HEK293T (cell line): Measurements from ENCODE around the gene SRP68.

ENCODE experiments used
- CTCF ChIA-PET: fragments of 350-600 bp; formaldehyde crosslinking; extraction: SDS; loops from one replicate; lab custom pipeline; 2021; ENCODE audit warnings: antibody characterized with exemption, inconsistent platforms; lab: Yijun Ruan, JAX
- POLR2A ChIA-PET: fragments of 350-600 bp; formaldehyde crosslinking; extraction: SDS; loops from one replicate; lab custom pipeline; 2020; ENCODE audit warnings: antibody characterized with exemption, inconsistent platforms; lab: Yijun Ruan, JAX
- DNase-seq: peaks from one replicate; pipeline ENCODE4 v3.0.0; 2012; ENCODE audit warnings: mixed read lengths; ENCODE audit errors: extremely low spot score
- ARNT ChIP-seq: fragments of 450-650 bp; IDR thresholded peaks from 2 replicates; pipeline ENCODE4 v1.6.1; 2017; ENCODE audit warnings: mild to moderate bottlenecking
- BHLHE40 ChIP-seq: fragments of 450-650 bp; IDR thresholded peaks from 2 replicates; pipeline ENCODE4 v1.6.1; 2016; ENCODE audit warnings: mild to moderate bottlenecking, moderate library complexity, borderline replicate concordance
- CTBP1 ChIP-seq: fragments of 450-650 bp; IDR thresholded peaks from 2 replicates; pipeline ENCODE4 v1.6.1; 2016; ENCODE audit warnings: borderline replicate concordance
- ELF4 ChIP-seq: fragments of 450-650 bp; IDR thresholded peaks from 2 replicates; pipeline ENCODE4 v1.6.1; 2017; ENCODE audit warnings: antibody characterized with exemption
- FOXA1 ChIP-seq: fragments of 450-650 bp; IDR thresholded peaks from 2 replicates; pipeline ENCODE4 v1.6.1; 2016; ENCODE audit warnings: mild to moderate bottlenecking
- FOXK2 ChIP-seq: fragments of 450-650 bp; IDR thresholded peaks from 2 replicates; pipeline ENCODE4 v1.6.1; 2016; ENCODE audit warnings: mild to moderate bottlenecking
- FOXM1 ChIP-seq: fragments of 450-650 bp; IDR thresholded peaks from 2 replicates; pipeline ENCODE4 v1.6.1; 2017; ENCODE audit warnings: mild to moderate bottlenecking, borderline replicate concordance
- HDGF ChIP-seq: fragments of 450-650 bp; IDR thresholded peaks from 2 replicates; pipeline ENCODE4 v1.6.1; 2017; ENCODE audit warnings: antibody characterized with exemption, borderline replicate concordance
- L3MBTL2 ChIP-seq: fragments of 450-650 bp; conservative IDR thresholded peaks from 2 replicates; pipeline ENCODE4 v1.6.1; 2016; ENCODE audit warnings: mild to moderate bottlenecking
- LEF1 ChIP-seq: fragments of 450-650 bp; IDR thresholded peaks from 2 replicates; pipeline ENCODE4 v1.6.1; 2017; ENCODE audit warnings: mild to moderate bottlenecking, borderline replicate concordance
- NFRKB ChIP-seq: fragments of 450-650 bp; IDR thresholded peaks from 2 replicates; pipeline ENCODE4 v1.6.1; 2016; ENCODE audit warnings: mild to moderate bottlenecking, moderate library complexity
- SP1 ChIP-seq: fragments of 450-650 bp; IDR thresholded peaks from 2 replicates; pipeline ENCODE4 v1.6.1; 2017
- SUZ12 ChIP-seq: fragments of 450-650 bp; IDR thresholded peaks from 2 replicates; pipeline ENCODE4 v1.6.1; 2016; ENCODE audit warnings: mild to moderate bottlenecking
- TARDBP ChIP-seq: fragments of 450-650 bp; IDR thresholded peaks from 2 replicates; pipeline ENCODE4 v1.6.1; 2016
- ZNF384 ChIP-seq: fragments of 450-650 bp; IDR thresholded peaks from 2 replicates; pipeline ENCODE4 v1.6.1; 2016
- TF ChIP-seq, protein P1 (sequence below): fragments of 450-650 bp; IDR thresholded peaks from 2 replicates; pipeline ENCODE4 v1.6.1; 2016

Gene SRP68

DNA sequence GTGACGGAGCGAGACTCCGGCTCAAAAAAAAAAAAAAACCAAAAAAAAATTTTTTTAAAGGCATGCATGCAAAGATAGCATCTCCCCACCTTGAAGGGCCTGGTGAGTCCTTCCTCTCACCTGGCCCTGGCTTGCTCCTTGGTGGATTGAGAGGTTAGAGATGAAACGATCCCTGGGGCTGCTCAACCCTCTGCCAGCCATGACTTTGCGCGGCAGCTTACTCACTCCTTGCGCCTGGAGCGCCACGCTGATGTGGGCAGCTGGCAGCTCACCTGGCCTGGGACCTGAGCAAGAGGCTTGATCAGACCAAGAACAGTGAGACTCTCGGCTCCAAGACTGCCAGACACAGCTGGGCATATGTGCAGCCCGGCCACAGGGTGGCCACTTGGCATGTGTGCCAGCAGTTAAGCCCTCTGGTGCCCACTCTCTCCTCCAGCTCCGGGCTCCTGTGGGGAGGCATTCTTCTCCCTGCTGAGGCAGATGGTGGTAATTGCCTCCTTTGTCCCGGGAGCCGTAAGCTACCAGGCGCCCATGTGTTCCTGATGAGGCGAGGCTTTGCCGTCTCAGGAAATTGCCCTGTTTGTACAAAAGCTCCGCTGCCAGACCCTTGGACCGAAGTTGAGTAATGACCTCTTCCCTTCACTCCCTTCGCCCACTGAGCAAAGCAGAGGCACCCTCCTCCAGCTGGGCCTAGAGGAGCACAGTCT is 40.1 kb downstream of the SRP68 start:
- TF ChIP-seq FOXM1 (no peak), NFRKB (no peak), ZNF384 (no peak), CTBP1 (no peak), SUZ12 (no peak), HDGF (no peak), FOXA1 (no peak), FOXK2 (no peak), SP1 (no peak), L3MBTL2 (no peak), LEF1 (no peak), TARDBP (no peak), ARNT (no peak), BHLHE40 (no peak)
- TF ChIP-seq, protein P1, sequence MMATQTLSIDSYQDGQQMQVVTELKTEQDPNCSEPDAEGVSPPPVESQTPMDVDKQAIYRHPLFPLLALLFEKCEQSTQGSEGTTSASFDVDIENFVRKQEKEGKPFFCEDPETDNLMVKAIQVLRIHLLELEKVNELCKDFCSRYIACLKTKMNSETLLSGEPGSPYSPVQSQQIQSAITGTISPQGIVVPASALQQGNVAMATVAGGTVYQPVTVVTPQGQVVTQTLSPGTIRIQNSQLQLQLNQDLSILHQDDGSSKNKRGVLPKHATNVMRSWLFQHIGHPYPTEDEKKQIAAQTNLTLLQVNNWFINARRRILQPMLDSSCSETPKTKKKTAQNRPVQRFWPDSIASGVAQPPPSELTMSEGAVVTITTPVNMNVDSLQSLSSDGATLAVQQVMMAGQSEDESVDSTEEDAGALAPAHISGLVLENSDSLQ = no peak
- ChIA-PET POLR2A (no interaction called here), CTCF (interaction anchor here (0.8 kb wide), 1 partner anchor 12 kb away, joined by 4 read pairs; no protein-coding TSS in a partner anchor)
- no peak for DNase-seq

DNA sequence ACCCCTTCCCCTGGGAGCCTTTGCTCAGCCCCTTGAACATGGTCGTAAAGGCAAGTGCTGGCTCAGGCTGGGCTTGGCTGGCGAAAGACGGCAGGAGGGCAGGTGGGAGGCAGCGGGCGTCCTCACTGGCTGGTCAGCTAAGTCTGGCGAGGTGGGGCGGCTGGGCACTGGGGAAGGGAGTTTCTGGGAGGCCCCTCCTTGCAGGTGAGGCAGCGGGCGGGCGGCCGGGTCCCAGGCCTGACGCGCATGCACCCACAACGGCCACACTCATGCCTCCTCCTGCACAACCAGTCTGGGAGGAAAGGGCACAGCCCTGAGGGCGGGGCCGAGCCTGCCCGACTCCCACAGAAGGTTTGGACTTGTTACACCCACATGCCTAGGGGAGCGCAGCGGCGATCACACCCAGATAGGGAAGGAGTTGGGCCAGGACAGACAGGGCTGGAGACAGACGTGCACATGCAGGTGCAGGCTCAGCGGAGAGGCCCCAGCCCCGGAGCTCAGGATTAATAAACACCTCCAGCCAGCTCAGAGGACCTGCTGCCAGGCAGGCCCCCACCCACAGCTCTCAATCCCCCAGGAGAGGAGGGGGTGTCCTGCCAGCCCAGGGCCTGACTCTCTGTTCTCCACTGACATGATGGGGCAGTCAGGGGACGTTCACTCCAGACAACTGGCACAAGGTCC is 45.0 kb downstream of the SRP68 start, which contains the start of gene EVPL:
EVPL (minus strand) TSS at position 148 of the 681 bp plus-strand sequence; CDS start at position 40, 108 bp downstream.
- ChIA-PET CTCF (interaction anchor here (0.7 kb wide), 1 partner anchor 234 kb away, joined by 3 read pairs; no protein-coding TSS in a partner anchor), POLR2A (no interaction called here)
- no peak for DNase-seq
- no peak for TF ChIP-seq TARDBP
- no peak for TF ChIP-seq FOXM1

DNA sequence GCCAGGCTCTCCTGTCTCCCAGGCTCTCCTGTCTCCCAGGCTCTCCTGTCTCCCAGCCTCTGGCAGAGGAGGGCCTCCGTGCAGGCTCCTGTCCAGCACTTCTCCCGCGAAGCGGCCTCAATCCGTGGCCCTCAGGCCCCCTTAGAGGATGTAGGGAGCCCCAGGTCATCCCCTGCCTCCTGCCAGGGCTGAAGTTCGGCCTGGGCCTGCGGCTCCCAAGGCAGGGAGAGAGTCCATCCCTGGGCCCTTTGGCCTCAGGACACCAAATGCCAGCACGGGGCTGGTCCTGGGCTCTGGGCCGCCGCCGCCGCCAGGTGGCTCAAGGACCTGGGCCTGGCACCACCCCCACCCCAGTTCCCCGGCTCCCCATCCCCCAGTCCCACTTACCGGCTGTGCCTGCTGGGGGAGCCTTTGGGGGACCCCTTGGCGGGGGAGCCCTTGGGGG is 45.6 kb downstream of the SRP68 start:
- ChIA-PET CTCF (interaction anchor here (0.7 to 1.3 kb wide), 2 partner anchors 13 to 235 kb away, joined by 3 to 5 read pairs; no protein-coding TSS in a partner anchor), POLR2A (no interaction called here)
- TF ChIP-seq, protein P1 = no peak
- TF ChIP-seq FOXA1 (no peak), ARNT (no peak), CTBP1 (no peak)
- DNase-seq = no peak

DNA sequence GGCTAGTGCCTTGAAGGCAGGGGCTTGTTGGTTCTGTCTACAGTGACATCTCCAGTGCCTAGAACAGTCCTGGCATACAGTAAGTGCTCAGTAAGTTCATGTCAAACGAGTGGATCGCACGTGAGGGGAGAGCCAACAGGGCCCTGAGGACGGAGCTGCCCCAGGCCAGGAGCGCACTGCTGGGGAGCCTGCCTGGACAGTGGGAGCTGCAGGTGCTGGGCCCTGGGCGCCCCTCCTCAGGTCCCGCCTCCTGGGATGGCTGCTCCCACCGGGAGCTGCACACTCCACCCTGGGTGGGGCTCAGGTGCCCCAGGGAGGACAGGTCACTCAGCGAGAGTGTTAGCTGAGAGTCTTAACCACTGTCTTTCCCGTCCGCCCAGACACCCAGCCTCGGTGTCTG is 47.0 kb downstream of the SRP68 start:
- ChIA-PET CTCF (interaction anchor here (0.5 to 1.3 kb wide), 2 partner anchors 11 to 101 kb away, joined by 3 to 5 read pairs; no protein-coding TSS in a partner anchor), POLR2A (no interaction called here)
- TF ChIP-seq SP1 = no peak
- TF ChIP-seq L3MBTL2 = no peak
- TF ChIP-seq FOXK2 = no peak
- no peak for TF ChIP-seq LEF1
- no peak for TF ChIP-seq NFRKB
- TF ChIP-seq HDGF = no peak
- TF ChIP-seq SUZ12 = no peak
- TF ChIP-seq ZNF384 = no peak
- no peak for TF ChIP-seq BHLHE40
- TF ChIP-seq FOXM1 = no peak
- no peak for TF ChIP-seq FOXA1
- TF ChIP-seq, protein P1 = no peak
- no peak for TF ChIP-seq TARDBP
- no peak for TF ChIP-seq ARNT
- DNase-seq = no peak

DNA sequence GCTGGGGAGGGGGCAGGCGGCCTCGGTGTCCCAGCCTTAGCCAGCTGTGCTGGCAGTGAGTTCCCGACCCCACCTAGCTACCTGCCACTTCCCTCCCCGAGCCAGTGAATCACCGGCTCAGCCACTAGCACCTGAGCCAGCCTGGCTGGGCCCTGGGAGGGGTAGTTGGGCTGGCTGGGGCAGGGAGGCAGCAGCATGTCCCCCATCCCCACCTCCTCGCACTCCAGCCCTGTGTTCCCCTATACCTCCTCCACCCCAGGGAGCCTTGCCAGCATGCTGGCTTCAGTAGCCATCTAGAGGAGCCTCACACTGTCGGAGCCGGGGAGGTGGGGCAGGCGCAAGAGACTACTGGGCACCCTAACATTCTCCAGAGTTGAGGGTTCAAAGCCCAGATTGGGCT is 48.0 kb downstream of the SRP68 start:
- ChIA-PET CTCF (interaction anchor here (2.3 kb wide), 1 partner anchor 10 kb away, joined by 7 read pairs; no protein-coding TSS in a partner anchor), POLR2A (no interaction called here)
- TF ChIP-seq SP1 = no peak
- no peak for TF ChIP-seq CTBP1
- no peak for TF ChIP-seq FOXK2
- no peak for TF ChIP-seq L3MBTL2
- TF ChIP-seq NFRKB = no peak
- no peak for TF ChIP-seq ZNF384
- TF ChIP-seq TARDBP = no peak
- TF ChIP-seq BHLHE40 = no peak
- TF ChIP-seq FOXM1 = no peak
- TF ChIP-seq FOXA1 = no peak
- no peak for TF ChIP-seq HDGF
- no peak for TF ChIP-seq ELF4
- TF ChIP-seq SUZ12 = no peak
- no peak for TF ChIP-seq LEF1
- TF ChIP-seq, protein P1 = no peak
- TF ChIP-seq ARNT = no peak
- DNase-seq = no peak
